PC-9 (cell line): Measurements from ENCODE around the gene PURA. TPM values are rescaled to one million over a fixed set of nuclear protein-coding genes. Genes with fewer than 3 reads are reported as not detected.
A peak's percentile ranks its signal among the peaks of the same experiment; 100 is the strongest.

ENCODE experiments used
- Bru-seq: library from RNA; stranded (reverse); fragments of 400-500 nt; gene quantifications from one replicate; lab custom pipeline; 2021; lab: Mats Ljungman, UMichigan
- BruChase-seq, 2 experiments: library from RNA; stranded (reverse); fragments of 400-500 nt; gene quantifications; one replicate each; lab custom pipeline; 2021; lab: Mats Ljungman, UMichigan
- BruUV-seq: library from RNA; stranded (reverse); fragments of 400-500 nt; replicated peaks from 2 replicates; lab custom pipeline; 2021; lab: Mats Ljungman, UMichigan
- CTCF ChIA-PET: fragments of 300-600 bp; sonication (Branson Sonifier 250); formaldehyde crosslinking; loops from one replicate; lab custom pipeline; 2022; ENCODE audit warnings: antibody characterized with exemption; lab: Charles Lee
- POLR2A ChIA-PET: fragments of 300-600 bp; sonication (Branson Sonifier 250); formaldehyde crosslinking; loops from one replicate; lab custom pipeline; 2022; ENCODE audit warnings: antibody characterized with exemption; ENCODE audit not compliant: unreplicated experiment; lab: Charles Lee
- DNase-seq, 2 experiments: peaks; one replicate each; pipeline versions ENCODE4 v3.0.0 to v3.0.0-alpha.2; 2015 to 2022; ENCODE audit warnings: mixed read lengths in 1 of 2
- H2AFZ ChIP-seq: fragments of 200-600 bp; sonication (generic); 2 replicates; pipeline ENCODE4 v1.8.1; 2017; ENCODE audit warnings: antibody characterized with exemption
- H3F3A ChIP-seq: fragments of 200-600 bp; sonication (generic); 2 replicates; pipeline ENCODE4 v1.8.1; 2017; ENCODE audit warnings: antibody characterized with exemption, mild to moderate bottlenecking, low read depth; ENCODE audit not compliant: insufficient read depth
- H3K27ac ChIP-seq: fragments of 200-600 bp; sonication (generic); 2 replicates; pipeline ENCODE4 v1.6.1; 2016; ENCODE audit warnings: mixed run types
- H3K27me3 ChIP-seq: fragments of 200-600 bp; sonication (generic); 2 replicates; pipeline ENCODE4 v1.6.1; 2016; ENCODE audit warnings: low read depth, mixed run types; ENCODE audit not compliant: insufficient read depth
- H3K36me3 ChIP-seq: fragments of 200-600 bp; sonication (generic); 2 replicates; pipeline ENCODE4 v1.6.1; 2016; ENCODE audit warnings: low read depth, mixed run types
- H3K4me1 ChIP-seq: fragments of 200-600 bp; sonication (generic); replicated peaks from 2 replicates; pipeline ENCODE4 v1.6.1; 2016; ENCODE audit warnings: mixed run types; ENCODE audit not compliant: insufficient read depth
- H3K4me2 ChIP-seq: fragments of 200-600 bp; sonication (generic); 2 replicates; pipeline ENCODE4 v1.6.1; 2017; ENCODE audit warnings: mixed run types
- H3K4me3 ChIP-seq: fragments of 200-600 bp; sonication (generic); 2 replicates; pipeline ENCODE4 v1.6.1; 2016; ENCODE audit warnings: mixed run types
- H3K79me2 ChIP-seq: fragments of 200-600 bp; sonication (generic); 2 replicates; pipeline ENCODE4 v1.6.1; 2017; ENCODE audit warnings: low read depth, mixed run types
- H3K9me2 ChIP-seq: fragments of 200-600 bp; sonication (generic); 2 replicates; pipeline ENCODE4 v1.8.1; 2017; ENCODE audit warnings: mild to moderate bottlenecking; ENCODE audit not compliant: insufficient read depth
- H3K9me3 ChIP-seq: fragments of 200-600 bp; sonication (generic); 2 replicates; pipeline ENCODE4 v1.8.1; 2016; ENCODE audit warnings: low read depth; ENCODE audit not compliant: insufficient read depth
- H4K20me1 ChIP-seq: fragments of 200-600 bp; sonication (generic); 2 replicates; pipeline ENCODE4 v1.8.1; 2017; ENCODE audit not compliant: insufficient read depth
- CTCF ChIP-seq: fragments of 200-600 bp; sonication (generic); conservative IDR thresholded peaks from 2 replicates; pipeline ENCODE4 v1.6.1; 2017; ENCODE audit warnings: mixed run types, antibody characterized with exemption, mild to moderate bottlenecking, moderate library complexity
- EZH2 ChIP-seq: fragments of 200-600 bp; sonication (generic); IDR thresholded peaks from 2 replicates; pipeline ENCODE4 v1.8.0; 2017; ENCODE audit warnings: antibody characterized with exemption, low read depth
- intact Hi-C: fragments of 100-400 bp; cut with micrococcal nuclease; formaldehyde crosslinking; loops from one replicate; pipeline ENCODE4 v1.10.0; 2022; ENCODE audit not compliant: unreplicated experiment
- long read RNA-seq: library from polyadenylated mRNA; stranded (forward); transcript quantifications from one replicate; pipeline ENCODE4 v2.0.0, GENCODE V29; 2022
- total RNA-seq: library from RNA; stranded (reverse); gene quantifications from 2 replicates; pipeline ENCODE4 v1.2.3, GENCODE V29; 2021

PURA gene
- total RNA-seq (13.6 and 17.9 TPM in 2 replicates), Bru-seq, nascent RNA (percentile 85 among the genes with signal in this experiment), BruChase-seq, experiment 1, labeled RNA remaining after a 2-hour chase (percentile 97 among the genes with signal in this experiment), BruChase-seq, experiment 2, labeled RNA remaining after a 6-hour chase (percentile 92 among the genes with signal in this experiment)
- long read RNA-seq, full-length matches to known transcripts = 13 of 19 reads
- long read RNA-seq, partial matches to known transcripts = 0 of 19 reads
- long read RNA-seq, other reads (novel, unspliced or antisense) = 6 of 19 reads

GRCh38 chr5:140113699-140114263 lies at the start of gene PURA:
PURA (plus strand) TSS chr5:140114109; CDS start chr5:140114182, 73 bp downstream.
- H3K4me1 ChIP-seq = peaks cover 51% of the 10 kb centered on the region
- H3K27me3 ChIP-seq = no peaks in the 10 kb centered on the region
- peak; percentile 80 to 94 for DNase-seq
- POLR2A ChIA-PET = no interaction called here
- peaks cover 27% of the 10 kb centered on the region for H4K20me1 ChIP-seq
- peaks cover 93% of the 10 kb centered on the region for H3K79me2 ChIP-seq
- TF ChIP-seq CTCF (no peak), EZH2 (no peak)
- H3K4me2 ChIP-seq = peak within 1 kb of the TSS; percentile 96
- H3K36me3 ChIP-seq = no peaks in the 10 kb centered on the region
- BruUV-seq = no TSS peak
- no peaks in the 10 kb centered on the region for H3K9me2 ChIP-seq
- peak within 1 kb of the TSS; percentile 82 for H2AFZ ChIP-seq
- peaks cover 25% of the 10 kb centered on the region for H3F3A ChIP-seq
- CTCF ChIA-PET = no interaction called here
- peak within 1 kb of the TSS; percentile 74 for H3K4me3 ChIP-seq
- H3K9me3 ChIP-seq = no peaks in the 10 kb centered on the region
- intact Hi-C loops = loop anchor here (2.0 kb wide), 1 partner anchor 31 kb away; no protein-coding TSS in a partner anchor
- peak within 1 kb of the TSS; percentile 56 for H3K27ac ChIP-seq

- H4K20me1 ChIP-seq = no peaks in the 10 kb centered on the region
- no TSS peak for BruUV-seq
- no peak for TF ChIP-seq EZH2
- no peak for TF ChIP-seq CTCF
- no peaks in the 10 kb centered on the region for H3K4me1 ChIP-seq
- DNase-seq = no peak
- H3K36me3 ChIP-seq = no peaks in the 10 kb centered on the region
- H3K27ac ChIP-seq = no peak overlapping the region
- no peak overlapping the region for H3K4me2 ChIP-seq
- H3K9me3 ChIP-seq = no peaks in the 10 kb centered on the region
- intact Hi-C loops = loop anchor here (1.0 kb wide), 1 partner anchor 84 kb away; no protein-coding TSS in a partner anchor
- H3K9me2 ChIP-seq = no peaks in the 10 kb centered on the region
- no peak overlapping the region for H3K4me3 ChIP-seq
- POLR2A ChIA-PET = interaction anchor here (0.6 kb wide), 2 partner anchors 67 to 273 kb away, joined by 3 read pairs; partner anchors contain the start of gene HBEGF
- H3K79me2 ChIP-seq = no peaks in the 10 kb centered on the region
- H3F3A ChIP-seq = no peaks in the 10 kb centered on the region
- H2AFZ ChIP-seq = no peak overlapping the region
- no peaks in the 10 kb centered on the region for H3K27me3 ChIP-seq
- CTCF ChIA-PET = interaction anchor here (0.6 to 1.5 kb wide), 3 partner anchors 35 to 517 kb away, joined by 8 to 10 read pairs (median 9); no protein-coding TSS in a partner anchor
Measured at GRCh38 chr5:140072812-140073211, 41.1 kb upstream of the PURA start.

GRCh38 chr5:140073296-140073695 lies 40.6 kb upstream of the PURA start:
- BruUV-seq = no TSS peak
- Histone ChIP-seq H3K9me2 (no peaks in the 10 kb centered on the region), H3F3A (no peaks in the 10 kb centered on the region), H3K4me3 (no peak overlapping the region), H3K27ac (no peak overlapping the region), H3K9me3 (no peaks in the 10 kb centered on the region), H4K20me1 (no peaks in the 10 kb centered on the region), H2AFZ (no peak overlapping the region), H3K36me3 (no peaks in the 10 kb centered on the region), H3K4me2 (no peak overlapping the region), H3K79me2 (no peaks in the 10 kb centered on the region), H3K27me3 (no peaks in the 10 kb centered on the region), H3K4me1 (no peaks in the 10 kb centered on the region)
- TF ChIP-seq EZH2 (no peak), CTCF (peak; percentile 82)
- DNase-seq = no peak
- intact Hi-C loops = loop anchor here (1.0 kb wide), 1 partner anchor 84 kb away; no protein-coding TSS in a partner anchor
- POLR2A ChIA-PET = interaction anchor here (0.6 kb wide), 1 partner anchor 273 kb away, joined by 3 read pairs; the partner anchor contains the start of gene HBEGF
- CTCF ChIA-PET = interaction anchor here (1.5 kb wide), 1 partner anchor 34 kb away, joined by 10 read pairs; no protein-coding TSS in a partner anchor
